HG03045 (cell line): ENCODE results near the gene TM4SF5.

Source experiments
- ATAC-seq: cut with Tn5 transposase; IDR thresholded peaks from one replicate; pipeline ENCODE4 v1.9.1; 2021; ENCODE audit warnings: mild to moderate bottlenecking, moderate library complexity; ENCODE audit not compliant: unreplicated experiment

Gene TM4SF5

GRCh38 chr17:4771519-4772234, at the start of gene TM4SF5:
TSS of gene TM4SF5 (plus strand) at chr17:4771886. CDS start at chr17:4771923, 37 bp downstream.
- ATAC-seq: no peak

- no peak for ATAC-seq
These were observed 48.9 kb upstream of the TM4SF5 start for GRCh38 chr17:4722678-4723240.

GRCh38 chr17:4724650-4725049, 47.0 kb upstream of the TM4SF5 start:
- no peak for ATAC-seq

- ATAC-seq: no peak
These were observed 45.9 kb upstream of the TM4SF5 start for GRCh38 chr17:4725646-4726310.

GRCh38 chr17:4728124-4728523, 43.6 kb upstream of the TM4SF5 start:
- ATAC-seq: no peak

GRCh38 chr17:4733073-4733531, 38.6 kb upstream of the TM4SF5 start:
- ATAC-seq: no peak

- no peak for ATAC-seq
These were observed 36.7 kb upstream of the TM4SF5 start for GRCh38 chr17:4734857-4735475.

- no peak for ATAC-seq
These were observed 35.6 kb upstream of the TM4SF5 start for GRCh38 chr17:4735876-4736651.

GRCh38 chr17:4738136-4739121, 33.3 kb upstream of the TM4SF5 start:
- no peak for ATAC-seq

- ATAC-seq: peak; percentile 54
These were observed 32.3 kb upstream of the TM4SF5 start, which contains the start of the genes CXCL16 and ZMYND15 for GRCh38 chr17:4739122-4740024. TSS of gene CXCL16 (minus strand) at chr17:4739928. CDS start at chr17:4739339, 589 bp downstream. TSS of gene ZMYND15 (plus strand) at chr17:4739833. CDS start at chr17:4740549, 716 bp downstream.

GRCh38 chr17:4740025-4740351, 31.7 kb upstream of the TM4SF5 start:
- no peak for ATAC-seq

- ATAC-seq: no peak
These were observed 31.1 kb upstream of the TM4SF5 start for GRCh38 chr17:4740584-4740983.

- ATAC-seq: no peak
These were observed 30.1 kb upstream of the TM4SF5 start for GRCh38 chr17:4741544-4741943.

GRCh38 chr17:4742133-4742532, 29.6 kb upstream of the TM4SF5 start:
- ATAC-seq: no peak

GRCh38 chr17:4742629-4743028, 29.1 kb upstream of the TM4SF5 start:
- no peak for ATAC-seq

- no peak for ATAC-seq
These were observed 28.5 kb upstream of the TM4SF5 start for GRCh38 chr17:4743216-4743615.

GRCh38 chr17:4743898-4744297, 27.8 kb upstream of the TM4SF5 start:
- no peak for ATAC-seq
